ENCODE data around the gene KRTAP10-5.

Gene KRTAP10-5

DNA sequence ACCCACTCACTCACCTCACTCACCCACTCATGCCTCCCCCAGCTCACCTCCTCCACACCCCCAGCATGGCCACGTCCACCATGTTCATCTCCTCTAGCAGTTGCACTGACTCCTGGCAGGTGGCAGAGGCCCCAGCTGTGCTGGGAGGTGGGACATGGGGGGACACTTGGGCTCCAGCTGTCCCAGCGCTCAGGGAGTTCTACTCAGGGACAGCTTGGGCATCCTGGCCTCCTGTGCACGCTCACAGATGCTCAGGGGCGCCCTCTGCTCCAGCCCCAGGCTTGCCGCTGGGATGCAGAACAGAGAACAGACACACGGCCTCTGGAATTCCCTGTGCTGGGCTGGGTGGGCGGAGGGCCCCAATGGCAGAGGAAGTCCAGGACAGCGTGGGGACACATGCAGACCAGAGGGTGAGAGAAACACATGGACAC, 36.7 kb upstream of the KRTAP10-5 start:
- DNase-seq (ENCODE audit: low read depth in 1 of 2, low spot score in 1 of 2) = no peak
- TF ChIP-seq POLR2AphosphoS5 (IDR thresholded peaks at IDR 0.05; ENCODE audit: low read depth) = no peak
- TF ChIP-seq CTCF (IDR thresholded peaks at IDR 0.05; ENCODE audit: insufficient read depth, low read length) = no peak
- no peak for TF ChIP-seq REST (IDR thresholded peaks at IDR 0.05; ENCODE audit: insufficient replicate concordance, low read depth)
- TF ChIP-seq SPI1 (IDR thresholded peaks at IDR 0.05; ENCODE audit: borderline replicate concordance, low read depth) = no peak
- no peak for TF ChIP-seq GABPA (IDR thresholded peaks at IDR 0.05; ENCODE audit: low read depth)
- no peaks in the 10 kb centered on the region for H3K27me3 ChIP-seq (ENCODE audit: insufficient read depth, poor library complexity, severe bottlenecking)
- no peak overlapping the region for H3K27ac ChIP-seq (replicated peaks)
- no peak overlapping the region for H3K4me3 ChIP-seq (replicated peaks; ENCODE audit: insufficient read depth, low read length)

- no peak for DNase-seq (ENCODE audit: low read depth in 1 of 2, low spot score in 1 of 2)
- Histone ChIP-seq H3K27me3 (ENCODE audit: insufficient read depth, poor library complexity, severe bottlenecking) (no peaks in the 10 kb centered on the region), H3K4me3 (replicated peaks; ENCODE audit: insufficient read depth, low read length) (no peak overlapping the region), H3K27ac (replicated peaks) (no peak overlapping the region)
- TF ChIP-seq CTCF (IDR thresholded peaks at IDR 0.05; ENCODE audit: insufficient read depth, low read length) (no peak), GABPA (IDR thresholded peaks at IDR 0.05; ENCODE audit: low read depth) (no peak), SPI1 (IDR thresholded peaks at IDR 0.05; ENCODE audit: borderline replicate concordance, low read depth) (no peak), REST (IDR thresholded peaks at IDR 0.05; ENCODE audit: insufficient replicate concordance, low read depth) (no peak), POLR2AphosphoS5 (IDR thresholded peaks at IDR 0.05; ENCODE audit: low read depth) (no peak)
These were observed 36.2 kb upstream of the KRTAP10-5 start for GRCh38 chr21:44616591-44616926.

- no peaks in the 10 kb centered on the region for H3K27me3 ChIP-seq (ENCODE audit: insufficient read depth, poor library complexity, severe bottlenecking)
- no peak overlapping the region for H3K4me3 ChIP-seq (replicated peaks; ENCODE audit: insufficient read depth, low read length)
- DNase-seq (ENCODE audit: low read depth in 1 of 2, low spot score in 1 of 2) = no peak
- no peak for TF ChIP-seq CTCF (IDR thresholded peaks at IDR 0.05; ENCODE audit: insufficient read depth, low read length)
- TF ChIP-seq POLR2AphosphoS5 (IDR thresholded peaks at IDR 0.05; ENCODE audit: low read depth) = no peak
- TF ChIP-seq GABPA (IDR thresholded peaks at IDR 0.05; ENCODE audit: low read depth) = no peak
- TF ChIP-seq SPI1 (IDR thresholded peaks at IDR 0.05; ENCODE audit: borderline replicate concordance, low read depth) = no peak
- no peak for TF ChIP-seq REST (IDR thresholded peaks at IDR 0.05; ENCODE audit: insufficient replicate concordance, low read depth)
- no peak overlapping the region for H3K27ac ChIP-seq (replicated peaks)
These were observed 35.6 kb upstream of the KRTAP10-5 start for GRCh38 chr21:44615911-44616590.

Measured in HL-60 (cell line).